ENCODE results near the gene EIF4B.

- TF ChIP-seq CTCF (conservative IDR thresholded peaks at IDR 0.05; ENCODE audit: low read length) (no peak), EZH2phosphoT487 (IDR thresholded peaks at IDR 0.05; ENCODE audit: borderline replicate concordance) (no peak)
These were observed 5.6 kb downstream of the EIF4B start for GRCh38 chr12:53011889-53012288.
